ENCODE results near the gene ZBED3.

GRCh38 chr5:77073667-77074066, 13.4 kb downstream of the ZBED3 start:
- TF ChIP-seq POLR2AphosphoS5 (IDR thresholded peaks at IDR 0.05) (no peak), EP300 (IDR thresholded peaks at IDR 0.05) (no peak), CTCF (IDR thresholded peaks at IDR 0.05) (no peak), POLR2A (IDR thresholded peaks at IDR 0.05) (no peak)
